ENCODE measurements around the gene MGST2.

DNA sequence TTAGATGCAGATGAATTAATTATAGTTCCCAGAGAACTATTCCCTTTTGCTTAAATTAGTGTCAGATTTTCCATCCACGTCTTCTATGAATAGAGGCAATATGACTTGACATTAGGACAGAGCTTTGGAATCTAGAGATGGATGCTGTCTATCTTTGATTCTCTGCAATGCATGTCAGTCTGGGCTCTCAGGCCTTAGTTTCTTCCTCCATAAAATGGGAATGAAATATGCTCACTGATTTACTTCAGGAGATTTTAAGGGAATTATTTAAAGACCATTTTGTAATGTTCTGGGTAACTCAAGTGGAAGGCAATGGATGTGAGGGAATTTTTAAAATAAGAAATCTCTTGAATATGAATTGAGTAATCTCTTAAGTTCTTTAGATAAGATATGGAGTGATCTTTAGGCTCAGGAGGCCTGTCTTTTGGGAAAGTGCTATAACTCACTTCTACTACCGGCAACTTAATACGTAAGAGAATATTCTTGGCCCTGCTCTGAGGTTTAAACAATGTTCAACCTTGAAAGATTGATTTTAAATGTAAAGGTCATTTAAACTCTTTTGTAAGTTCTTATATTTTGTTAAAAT lies 29.0 kb downstream of the MGST2 start:
- TF ChIP-seq, protein P1, sequence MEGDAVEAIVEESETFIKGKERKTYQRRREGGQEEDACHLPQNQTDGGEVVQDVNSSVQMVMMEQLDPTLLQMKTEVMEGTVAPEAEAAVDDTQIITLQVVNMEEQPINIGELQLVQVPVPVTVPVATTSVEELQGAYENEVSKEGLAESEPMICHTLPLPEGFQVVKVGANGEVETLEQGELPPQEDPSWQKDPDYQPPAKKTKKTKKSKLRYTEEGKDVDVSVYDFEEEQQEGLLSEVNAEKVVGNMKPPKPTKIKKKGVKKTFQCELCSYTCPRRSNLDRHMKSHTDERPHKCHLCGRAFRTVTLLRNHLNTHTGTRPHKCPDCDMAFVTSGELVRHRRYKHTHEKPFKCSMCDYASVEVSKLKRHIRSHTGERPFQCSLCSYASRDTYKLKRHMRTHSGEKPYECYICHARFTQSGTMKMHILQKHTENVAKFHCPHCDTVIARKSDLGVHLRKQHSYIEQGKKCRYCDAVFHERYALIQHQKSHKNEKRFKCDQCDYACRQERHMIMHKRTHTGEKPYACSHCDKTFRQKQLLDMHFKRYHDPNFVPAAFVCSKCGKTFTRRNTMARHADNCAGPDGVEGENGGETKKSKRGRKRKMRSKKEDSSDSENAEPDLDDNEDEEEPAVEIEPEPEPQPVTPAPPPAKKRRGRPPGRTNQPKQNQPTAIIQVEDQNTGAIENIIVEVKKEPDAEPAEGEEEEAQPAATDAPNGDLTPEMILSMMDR (optimal IDR thresholded peaks at IDR 0.05 in 1 of 3, IDR thresholded peaks at IDR 0.05 in 1 of 3, conservative IDR thresholded peaks at IDR 0.05 in 1 of 3; ENCODE audit: extremely low read depth in 1 of 3, insufficient read depth in 2 of 3, low read length in 3 of 3): no peak
- no peak for TF ChIP-seq EZH2 (IDR thresholded peaks at IDR 0.05; ENCODE audit: low read length)

Data from keratinocyte (primary cell).